NOMO-1 treated with dmso at 0.1 percent for 144 hours (cell line): ENCODE results near the gene SLC7A5.
"Not testable (repeated sequence)": the region's sequence is repeated elsewhere in the genome, so short reads cannot be mapped to it uniquely, and the experiment has no call there.

ENCODE experiments used
- DNase-seq: peaks from one replicate; lab custom pipeline; 2025; ENCODE audit not compliant: unreplicated experiment; lab: John Stamatoyannopoulos, UW

Gene SLC7A5

DNA sequence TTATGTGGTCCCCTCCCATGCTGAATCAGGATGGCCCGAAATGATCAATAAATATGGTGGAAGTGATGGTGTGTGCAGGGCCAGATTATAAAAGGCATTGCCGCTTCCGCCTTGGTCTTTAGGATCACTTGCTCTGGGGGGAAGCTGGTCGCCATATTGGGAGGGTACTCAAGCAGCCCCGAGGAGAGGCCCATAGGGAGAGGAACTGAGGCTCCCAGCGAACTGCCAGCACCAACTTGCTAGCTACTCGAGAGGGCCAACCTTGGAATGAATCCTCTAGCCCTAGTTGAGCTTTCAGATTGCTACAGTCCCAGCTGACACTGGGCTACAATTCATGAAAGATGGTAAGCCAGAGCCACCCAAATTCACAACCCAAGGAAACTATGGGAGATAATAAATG lies 19.0 kb upstream of the SLC7A5 start:
- not testable (repeated sequence) for DNase-seq

DNA sequence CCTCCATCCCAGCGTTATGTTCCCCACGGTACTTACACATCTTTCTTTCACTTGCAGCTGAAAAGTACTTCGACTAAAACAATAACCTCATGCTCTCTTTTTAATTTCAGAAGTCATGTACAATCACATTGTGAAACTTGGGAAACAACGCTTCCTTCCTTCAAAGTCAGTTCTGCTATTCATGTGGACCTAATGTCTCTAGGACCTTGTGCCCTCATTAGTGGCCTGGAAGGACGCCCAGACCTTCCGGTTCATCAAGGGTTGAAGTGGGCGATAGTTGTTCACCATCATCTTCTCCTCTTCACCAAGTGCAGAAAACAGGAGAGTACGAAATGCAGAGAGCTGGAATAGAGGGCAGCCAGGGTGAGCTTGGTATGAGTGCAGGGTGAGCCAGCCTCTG lies 18.6 kb upstream of the SLC7A5 start:
- not testable (repeated sequence) for DNase-seq

DNA sequence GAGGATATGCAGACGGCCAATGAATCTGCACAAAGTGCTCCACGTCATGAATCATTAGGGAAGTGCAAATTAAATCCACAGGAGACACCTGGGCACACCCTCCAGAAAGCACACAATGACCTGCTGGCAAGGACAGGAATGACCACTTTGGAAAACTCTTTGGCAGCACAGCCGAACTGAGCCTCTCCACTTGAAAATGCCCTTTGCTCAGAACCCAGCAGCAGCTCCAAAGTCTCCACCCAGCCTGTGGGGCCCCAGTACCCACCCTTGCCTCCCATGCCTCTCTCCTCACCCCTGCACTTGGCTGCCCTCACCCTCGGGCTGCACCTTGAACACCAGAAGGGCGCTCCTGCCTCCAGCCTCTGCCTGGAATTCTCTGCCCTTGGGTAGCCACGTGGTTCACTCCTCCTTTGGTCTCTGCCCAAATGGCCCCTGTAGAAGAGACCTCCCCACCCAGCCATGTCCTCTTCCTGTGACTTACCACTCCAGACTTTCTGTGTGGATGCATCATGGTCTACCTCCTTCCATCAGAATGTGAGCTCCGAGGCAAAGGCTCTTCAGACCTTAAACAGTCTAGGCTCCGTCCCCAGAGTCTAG lies 16.2 kb upstream of the SLC7A5 start:
- not testable (repeated sequence) for DNase-seq

- DNase-seq = no peak
Observed at GRCh38 chr16:87882436-87883019, 13.2 kb upstream of the SLC7A5 start.

DNA sequence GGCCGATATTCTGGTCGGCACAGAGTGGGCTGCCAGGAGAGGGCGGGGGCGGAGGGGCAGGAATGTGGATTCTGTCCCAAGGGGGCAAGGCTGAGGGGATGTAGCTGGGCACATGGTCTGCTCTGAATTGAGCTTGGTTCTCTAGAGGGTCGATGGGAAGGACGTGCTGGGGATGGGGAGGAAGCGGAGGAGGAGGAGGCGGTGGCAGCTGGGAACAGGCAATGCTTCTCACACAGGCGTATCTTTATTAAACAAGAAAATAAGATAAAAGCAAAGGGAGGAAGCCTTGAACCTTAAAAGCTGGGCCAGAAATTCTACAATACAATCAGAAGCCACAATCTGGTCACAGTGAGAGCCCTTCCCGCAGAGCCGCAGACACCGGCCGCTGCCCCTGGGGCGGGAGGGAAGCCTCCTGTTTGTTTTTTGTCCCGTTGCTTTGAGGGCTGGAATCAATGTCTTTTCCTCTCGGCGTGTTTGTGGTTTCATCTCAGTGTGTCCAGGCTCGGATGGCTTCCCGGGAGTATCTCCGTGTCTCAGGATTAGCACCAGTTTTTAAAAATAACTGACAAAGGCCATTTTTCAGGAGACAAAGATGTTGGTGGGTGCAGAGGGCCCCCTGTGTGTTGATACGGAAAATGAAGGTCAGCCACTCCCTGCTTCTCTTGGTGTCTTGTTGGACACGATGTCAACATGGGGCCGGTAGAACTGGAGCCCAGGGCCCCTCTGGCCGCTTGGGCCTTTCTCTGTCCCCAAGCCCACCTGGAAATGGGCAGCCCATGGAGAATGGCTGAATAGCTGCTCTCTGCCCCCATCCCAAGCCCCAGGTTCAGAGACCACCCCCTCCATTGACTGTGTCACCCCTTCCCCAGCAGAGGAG lies 12.3 kb upstream of the SLC7A5 start:
- DNase-seq = no peak

DNA sequence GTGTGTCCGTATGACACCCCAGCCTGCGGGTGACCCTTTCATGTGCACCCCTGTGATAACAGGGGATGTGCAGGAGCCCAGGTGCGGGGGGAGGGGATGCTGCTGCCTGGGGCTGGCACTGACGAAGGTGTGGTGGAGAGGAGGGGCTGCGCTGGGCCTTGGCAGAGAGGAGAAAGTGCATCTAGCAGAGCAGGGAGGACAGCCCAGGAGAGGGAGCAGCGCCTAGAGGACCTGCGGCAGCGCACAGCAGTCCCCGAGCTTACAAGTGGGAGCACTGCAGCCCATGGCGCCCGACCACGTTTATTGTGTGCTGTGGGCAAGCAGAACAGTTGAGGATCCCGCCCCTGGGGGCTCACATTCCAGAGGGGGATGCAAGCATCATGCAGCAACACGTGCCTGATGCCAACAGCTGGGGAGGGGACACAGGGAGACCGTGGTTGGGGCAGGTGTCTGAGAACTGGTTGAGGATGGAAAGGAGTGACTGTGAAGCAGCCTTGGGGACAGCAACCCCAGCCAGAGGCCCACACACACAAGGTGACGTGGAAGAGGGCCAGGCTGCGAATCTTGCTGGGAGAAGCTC lies 10.9 kb upstream of the SLC7A5 start:
- DNase-seq = no peak

DNA sequence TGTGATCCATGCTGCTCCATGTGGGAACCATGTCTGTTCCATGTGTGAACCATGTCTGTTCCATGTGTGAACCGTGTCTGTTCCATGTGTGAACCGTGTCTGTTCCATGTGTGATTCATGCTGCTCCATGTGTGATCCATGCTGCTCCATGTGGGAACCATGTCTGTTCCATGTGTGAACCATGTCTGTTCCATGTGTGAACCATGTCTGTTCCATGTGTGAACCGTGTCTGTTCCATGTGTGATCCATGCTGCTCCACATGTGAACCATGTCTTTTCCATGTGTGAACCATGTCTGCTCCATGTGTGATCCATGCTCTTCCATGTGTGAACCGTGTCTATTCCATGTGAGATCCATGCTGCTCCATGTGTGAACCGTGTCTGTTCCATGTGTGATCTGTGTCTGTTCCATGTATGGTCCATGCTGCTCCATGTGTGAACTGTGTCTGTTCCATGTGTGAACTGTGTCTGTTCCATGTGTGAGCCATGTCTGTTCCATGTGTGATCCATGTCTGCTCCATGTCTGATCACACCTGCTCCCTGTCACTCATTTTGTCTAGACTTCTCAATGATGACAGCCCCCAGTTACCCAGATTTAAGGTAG lies 10.2 kb upstream of the SLC7A5 start:
- DNase-seq = not testable (repeated sequence)

- no peak for DNase-seq
Observed at GRCh38 chr16:87878704-87879103, 9.4 kb upstream of the SLC7A5 start.

DNA sequence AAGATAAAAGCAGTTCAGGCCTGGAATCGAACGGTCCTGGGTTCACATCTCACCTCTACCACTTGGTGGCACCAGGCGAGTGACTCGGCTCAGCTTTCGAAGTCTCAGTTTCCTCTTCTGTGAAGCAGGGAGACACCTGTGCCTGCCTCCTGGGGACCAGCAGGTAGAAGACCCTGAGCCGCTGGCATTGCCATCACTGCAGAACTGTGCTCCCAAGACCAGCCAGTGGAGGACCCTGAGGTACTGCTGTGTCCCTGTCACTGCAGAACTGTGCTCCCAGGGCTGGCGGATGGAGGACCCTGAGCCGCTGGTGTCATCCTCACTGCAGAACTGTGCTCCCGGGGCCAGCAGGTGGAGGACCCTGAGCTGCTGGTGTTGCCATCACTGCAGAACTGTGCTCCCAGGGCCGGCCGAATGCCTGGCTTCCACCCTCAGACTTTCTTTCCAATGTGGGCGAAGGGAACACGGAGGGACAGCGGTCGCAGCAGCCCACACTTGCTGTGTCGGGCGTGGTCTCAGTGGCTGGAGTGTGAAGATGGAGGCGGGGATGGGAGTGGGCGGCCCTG lies 8.7 kb upstream of the SLC7A5 start:
- no peak for DNase-seq

GRCh38 chr16:87874639-87875427 lies 5.5 kb upstream of the SLC7A5 start:
- no peak for DNase-seq

GRCh38 chr16:87870418-87871291 lies 1.3 kb upstream of the SLC7A5 start:
- peak; percentile 48 for DNase-seq

DNA sequence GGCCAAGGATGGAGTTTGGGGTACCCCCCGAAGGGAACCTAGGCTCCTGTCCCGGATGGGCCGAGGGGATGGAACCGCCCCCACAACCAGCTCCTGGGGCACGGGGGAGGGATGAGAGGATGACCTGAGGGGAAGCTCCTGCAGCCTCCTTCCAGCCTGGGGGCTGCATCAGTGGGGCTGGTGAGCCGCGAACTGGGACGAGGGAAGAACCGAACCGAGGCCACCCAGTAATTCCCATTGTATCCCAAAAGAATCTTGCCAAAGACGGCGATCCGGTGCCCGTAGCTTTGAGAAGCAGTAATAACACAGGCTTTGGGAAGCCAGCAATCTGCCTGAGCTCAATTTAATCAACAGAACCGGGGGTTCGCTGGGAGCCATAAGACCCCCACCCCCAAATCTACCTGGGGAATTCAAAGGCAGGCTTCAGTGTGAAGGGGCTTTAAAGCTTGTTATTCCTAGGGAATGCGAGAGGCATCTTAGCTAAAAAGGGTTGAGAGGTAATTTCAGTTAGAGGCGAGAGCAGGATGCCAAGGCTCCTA lies 641 bp upstream of the SLC7A5 start:
- DNase-seq = not testable (repeated sequence)

DNA sequence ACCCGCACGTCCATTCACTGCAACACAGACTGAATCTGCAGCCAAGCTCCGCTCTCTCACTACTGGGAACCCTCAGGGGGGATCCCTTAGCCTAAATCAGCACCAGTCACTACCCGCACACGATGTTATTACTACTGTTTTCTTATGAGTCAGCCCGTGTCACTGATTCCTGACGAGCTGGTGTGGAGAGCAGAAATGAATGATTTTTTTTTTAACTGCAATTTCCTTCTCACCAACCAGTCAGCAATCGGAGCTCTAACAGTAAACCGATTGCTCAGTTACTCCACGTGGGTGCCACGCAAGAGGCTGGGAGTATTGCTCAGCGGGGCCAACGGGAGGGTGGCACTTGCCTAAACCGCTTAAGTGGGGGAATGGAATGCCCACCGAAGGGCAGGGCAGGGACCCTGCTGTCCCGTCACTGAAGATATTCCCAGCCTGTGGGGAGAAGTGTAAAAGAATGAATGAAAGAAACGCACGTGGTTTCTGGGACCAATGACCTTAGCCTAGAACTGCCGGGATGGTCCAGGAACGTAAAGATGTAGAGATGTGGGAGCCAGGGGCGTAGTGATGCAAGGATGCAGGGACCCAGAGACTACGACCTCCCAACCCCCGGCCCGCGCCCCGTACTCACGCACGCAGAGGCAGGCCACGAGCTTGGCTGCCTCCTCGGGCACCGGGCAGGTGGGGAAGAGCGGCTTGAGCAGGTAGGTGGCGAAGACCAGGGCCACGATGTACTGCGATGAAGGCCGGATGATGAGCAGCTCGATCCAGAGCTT lies 865 bp downstream of the SLC7A5 start:
- DNase-seq = peak; percentile 70

GRCh38 chr16:87865902-87866555 lies 3.3 kb downstream of the SLC7A5 start:
- DNase-seq = not testable (repeated sequence)

- no peak for DNase-seq
Observed at GRCh38 chr16:87864331-87864989, 4.8 kb downstream of the SLC7A5 start.

GRCh38 chr16:87863327-87863635 lies 6.0 kb downstream of the SLC7A5 start:
- DNase-seq = not testable (repeated sequence)

- DNase-seq = not testable (repeated sequence)
Observed at GRCh38 chr16:87862597-87863326, 6.5 kb downstream of the SLC7A5 start.
